BLaER1 treated with 17β-estradiol and CSF1 and Interleukin-3, amounts not matched to agents 10 nM and 100 nM (cell line): ENCODE measurements around the gene TNFRSF18.
A peak's percentile ranks its signal among the peaks of the same experiment; 100 is the strongest.

ENCODE experiments used
- H3K27ac ChIP-seq, 11 experiments: shearing (Covaris generic); formaldehyde crosslinking; 2 replicates each; pipeline ENCODE4 v1.8.1; 2022
- H3K27me3 ChIP-seq, 11 experiments: shearing (Covaris generic); formaldehyde crosslinking; 2 replicates each; pipeline ENCODE4 v1.8.1; 2022
- H3K36me3 ChIP-seq, 11 experiments: shearing (Covaris generic); formaldehyde crosslinking; 2 replicates each; pipeline ENCODE4 v1.8.1; 2022
- H3K4me1 ChIP-seq, 10 experiments: shearing (Covaris generic); formaldehyde crosslinking; 2 replicates each; pipeline ENCODE4 v1.8.1; 2022
- H3K4me2 ChIP-seq, 11 experiments: shearing (Covaris generic); formaldehyde crosslinking; 2 replicates each; pipeline ENCODE4 v1.8.1; 2022
- H3K4me3 ChIP-seq, 10 experiments: shearing (Covaris generic); formaldehyde crosslinking; 2 replicates each; pipeline ENCODE4 v1.8.1; 2022
- H3K9ac ChIP-seq, 11 experiments: shearing (Covaris generic); formaldehyde crosslinking; 2 replicates each; pipeline ENCODE4 v1.8.1; 2022
- H3K9me3 ChIP-seq, 11 experiments: shearing (Covaris generic); formaldehyde crosslinking; replicated peaks in 1 of 11; 2 replicates each; pipeline ENCODE4 v1.8.1; 2022
- H4K20me1 ChIP-seq, 11 experiments: shearing (Covaris generic); formaldehyde crosslinking; 2 replicates each; pipeline ENCODE4 v1.8.1; 2022
- Cebpa-rat ChIP-seq, 11 experiments: shearing (Covaris generic); IDR thresholded peaks; 2 replicates each; pipeline ENCODE4 v1.8.1; 2022

The TNFRSF18 gene

GRCh38 chr1:1247341-1247913, 41.0 kb upstream of the TNFRSF18 start:
- peaks cover 0 to 10% (median 4%) of the 10 kb centered on the region in 11 experiments; a peak in 14 of 22 replicates for H3K36me3 ChIP-seq
- no peak overlapping the region for H3K9ac ChIP-seq
- peaks cover 17 to 73% (median 48%) of the 10 kb centered on the region in 10 experiments for H3K4me1 ChIP-seq
- H3K4me3 ChIP-seq = no peak overlapping the region
- no peak overlapping the region for H3K27ac ChIP-seq
- H3K4me2 ChIP-seq = peak overlapping the region in 1 of 11 experiments; percentile 2; a peak in 1 of 22 replicates
- H3K27me3 ChIP-seq = peaks cover 34 to 54% (median 46%) of the 10 kb centered on the region in 11 experiments
- H3K9me3 ChIP-seq = no peaks in the 10 kb centered on the region
- TF ChIP-seq Cebpa-rat (IDR thresholded peaks at IDR 0.05) = no peak
- H4K20me1 ChIP-seq = peaks cover 42 to 82% (median 67%) of the 10 kb centered on the region in 11 experiments; a peak in 21 of 22 replicates

- peaks cover 41 to 82% (median 71%) of the 10 kb centered on the region in 11 experiments; a peak in 21 of 22 replicates for H4K20me1 ChIP-seq
- no peak within 1 kb of the TSS for H3K9ac ChIP-seq
- peaks cover 17 to 73% (median 51%) of the 10 kb centered on the region in 10 experiments for H3K4me1 ChIP-seq
- H3K4me2 ChIP-seq = peak within 1 kb of the TSS in 6 of 11 experiments; percentile 5 to 37 (median 26); a peak in 8 of 22 replicates
- H3K9me3 ChIP-seq = no peaks in the 10 kb centered on the region
- H3K27ac ChIP-seq = no peak within 1 kb of the TSS
- peaks cover 0 to 3% (median 0%) of the 10 kb centered on the region in 11 experiments; a peak in 2 of 22 replicates for H3K36me3 ChIP-seq
- TF ChIP-seq Cebpa-rat (IDR thresholded peaks at IDR 0.05) = no peak
- no peak within 1 kb of the TSS for H3K4me3 ChIP-seq
- H3K27me3 ChIP-seq = peaks cover 34 to 61% (median 46%) of the 10 kb centered on the region in 11 experiments
These were observed 40.4 kb upstream of the TNFRSF18 start, which contains the start of gene C1QTNF12 for GRCh38 chr1:1246577-1247340. Gene C1QTNF12, minus strand, starts transcription at chr1:1246722. Its CDS starts 32 bp downstream, at chr1:1246690.

DNA sequence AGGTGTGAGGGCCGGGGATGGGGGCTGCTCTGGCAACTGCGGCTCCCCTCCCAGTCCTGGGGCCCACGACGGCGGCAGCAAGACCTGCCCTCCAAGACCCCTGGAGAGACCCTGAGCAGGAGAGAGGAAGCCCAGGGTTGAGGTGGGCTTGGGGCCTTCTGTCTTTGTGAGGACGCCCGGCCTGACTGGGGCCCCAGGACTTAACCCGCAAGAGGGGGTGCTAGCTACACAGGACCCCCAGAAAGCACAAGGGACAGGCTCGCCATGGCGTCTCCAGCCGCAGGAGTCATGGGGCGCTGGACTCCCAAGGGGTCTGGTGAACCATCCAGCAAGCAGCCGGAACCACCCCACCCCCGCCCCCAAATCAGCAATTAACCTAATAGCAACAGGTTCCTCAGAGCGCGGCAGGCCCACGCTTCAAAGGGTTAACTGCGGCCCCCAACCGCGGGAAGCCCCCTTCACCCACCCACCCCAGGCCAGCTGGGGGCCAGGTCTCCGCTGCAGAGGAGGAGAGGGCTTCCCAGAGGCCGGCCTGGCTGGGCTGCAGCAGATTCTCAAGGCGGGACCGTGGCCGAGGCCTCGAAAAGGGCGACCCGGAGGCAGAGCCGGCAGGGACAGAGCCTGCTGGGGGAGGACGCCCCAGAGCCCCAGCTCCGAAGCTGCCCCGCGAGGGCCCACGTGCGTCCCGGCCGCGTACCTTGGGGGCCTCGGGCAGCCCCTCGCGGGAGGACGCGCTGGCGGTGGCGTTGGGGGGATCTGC, 39.6 kb upstream of the TNFRSF18 start:
- H3K9ac ChIP-seq = no peak overlapping the region
- no peaks in the 10 kb centered on the region for H3K36me3 ChIP-seq
- H3K9me3 ChIP-seq = no peaks in the 10 kb centered on the region
- peaks cover 34 to 62% (median 46%) of the 10 kb centered on the region in 11 experiments for H3K27me3 ChIP-seq
- peaks cover 39 to 83% (median 76%) of the 10 kb centered on the region in 11 experiments; a peak in 21 of 22 replicates for H4K20me1 ChIP-seq
- H3K27ac ChIP-seq = no peak overlapping the region
- H3K4me1 ChIP-seq = peaks cover 18 to 73% (median 51%) of the 10 kb centered on the region in 10 experiments
- no peak overlapping the region for H3K4me3 ChIP-seq
- no peak for TF ChIP-seq Cebpa-rat (IDR thresholded peaks at IDR 0.05)
- peak overlapping the region in 6 of 11 experiments; percentile 5 to 37 (median 26); a peak in 8 of 22 replicates for H3K4me2 ChIP-seq

DNA sequence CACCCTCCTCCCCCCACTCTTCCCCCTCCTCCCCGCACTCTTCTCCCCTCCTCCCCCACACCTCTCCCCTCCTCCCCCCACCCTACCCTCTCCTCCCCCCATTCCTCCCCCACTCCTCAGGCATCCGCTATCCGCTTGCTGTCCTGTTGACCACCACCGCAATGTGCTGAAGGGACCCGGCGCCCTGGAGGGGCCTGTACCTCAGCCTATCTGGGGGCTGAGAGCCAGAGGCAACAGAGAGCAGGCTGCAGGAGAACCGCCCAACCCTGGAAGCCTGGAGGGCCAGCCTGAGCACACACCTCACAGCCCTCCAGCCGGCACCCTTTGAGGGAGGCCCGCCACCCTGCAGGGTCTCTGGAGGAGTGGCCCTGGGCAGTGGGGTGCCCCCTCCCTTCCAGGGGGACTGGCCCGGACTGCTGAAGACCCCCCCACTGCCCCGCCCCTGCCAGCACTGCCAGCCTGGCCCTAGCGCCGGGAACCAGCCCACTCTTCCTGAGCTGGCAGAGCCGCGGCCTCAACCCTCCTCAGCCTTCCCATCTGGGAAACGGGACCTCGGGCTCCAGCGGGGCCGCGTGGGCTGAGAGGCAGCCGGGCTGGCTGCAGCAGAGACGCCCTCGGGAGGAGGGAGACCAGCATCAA, 38.9 kb upstream of the TNFRSF18 start:
- H3K4me1 ChIP-seq = peaks cover 15 to 70% (median 48%) of the 10 kb centered on the region in 10 experiments

GRCh38 chr1:1244192-1244811, 37.9 kb upstream of the TNFRSF18 start:
- Histone ChIP-seq H3K4me2 (peak overlapping the region in 7 of 11 experiments; percentile 15 to 46 (median 34); a peak in 10 of 22 replicates), H3K9ac (no peak overlapping the region), H3K36me3 (no peaks in the 10 kb centered on the region), H3K9me3 (no peaks in the 10 kb centered on the region), H3K27me3 (peaks cover 34 to 62% (median 46%) of the 10 kb centered on the region in 11 experiments), H3K27ac (no peak overlapping the region), H4K20me1 (peaks cover 27 to 80% (median 65%) of the 10 kb centered on the region in 11 experiments; a peak in 21 of 22 replicates), H3K4me3 (no peak overlapping the region), H3K4me1 (peaks cover 9 to 70% (median 46%) of the 10 kb centered on the region in 10 experiments)
- TF ChIP-seq Cebpa-rat (IDR thresholded peaks at IDR 0.05) = no peak

More for the DNA sequence above, 38.9 kb upstream of the TNFRSF18 start:
- peak overlapping the region in 3 of 11 experiments; percentile 24 to 37 (median 32); a peak in 5 of 22 replicates for H3K4me2 ChIP-seq
- peaks cover 33 to 79% (median 69%) of the 10 kb centered on the region in 11 experiments; a peak in 21 of 22 replicates for H4K20me1 ChIP-seq
- no peak for TF ChIP-seq Cebpa-rat (IDR thresholded peaks at IDR 0.05)
- H3K9me3 ChIP-seq = no peaks in the 10 kb centered on the region
- H3K27ac ChIP-seq = no peak overlapping the region
- H3K9ac ChIP-seq = no peak overlapping the region
- H3K4me3 ChIP-seq = no peak overlapping the region
- H3K36me3 ChIP-seq = no peaks in the 10 kb centered on the region
- peaks cover 34 to 62% (median 46%) of the 10 kb centered on the region in 11 experiments for H3K27me3 ChIP-seq

- H3K27ac ChIP-seq = no peak overlapping the region
- no peaks in the 10 kb centered on the region for H3K36me3 ChIP-seq
- peak overlapping the region in 7 of 11 experiments; percentile 15 to 46 (median 34); a peak in 10 of 22 replicates for H3K4me2 ChIP-seq
- no peak overlapping the region for H3K9ac ChIP-seq
- H3K27me3 ChIP-seq = peaks cover 34 to 62% (median 46%) of the 10 kb centered on the region in 11 experiments
- TF ChIP-seq Cebpa-rat (IDR thresholded peaks at IDR 0.05) = no peak
- H4K20me1 ChIP-seq = peaks cover 27 to 85% (median 66%) of the 10 kb centered on the region in 11 experiments; a peak in 21 of 22 replicates
- H3K9me3 ChIP-seq = no peaks in the 10 kb centered on the region
- peaks cover 9 to 74% (median 48%) of the 10 kb centered on the region in 10 experiments for H3K4me1 ChIP-seq
- no peak overlapping the region for H3K4me3 ChIP-seq
These were observed 37.4 kb upstream of the TNFRSF18 start for GRCh38 chr1:1243807-1244191.

DNA sequence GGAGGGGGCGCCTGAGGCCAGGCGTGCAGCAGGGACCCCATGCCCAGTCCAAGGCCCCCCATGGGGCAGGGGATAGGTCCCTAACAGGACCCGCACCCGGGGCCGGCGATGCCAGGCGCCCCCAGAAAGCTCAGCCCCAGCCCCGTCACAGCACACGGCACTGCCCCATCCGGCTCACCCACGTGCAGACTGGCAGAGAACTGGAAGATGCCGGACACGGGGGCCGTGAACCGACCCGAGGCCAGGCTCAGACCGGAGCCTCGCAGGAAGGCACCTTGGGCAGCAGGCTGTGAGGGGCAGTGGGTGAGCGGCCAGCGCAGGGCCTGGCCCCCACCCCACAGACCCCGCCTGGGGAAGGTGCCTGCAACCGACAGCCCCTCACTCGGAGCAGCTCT, 36.9 kb upstream of the TNFRSF18 start:
- H3K27me3 ChIP-seq = peaks cover 31 to 63% (median 42%) of the 10 kb centered on the region in 11 experiments

More for the DNA sequence above, 36.9 kb upstream of the TNFRSF18 start:
- no peak for TF ChIP-seq Cebpa-rat (IDR thresholded peaks at IDR 0.05)
- peak overlapping the region in 6 of 11 experiments; percentile 18 to 56 (median 40); a peak in 9 of 22 replicates for H3K4me2 ChIP-seq
- H3K36me3 ChIP-seq = no peaks in the 10 kb centered on the region
- no peak overlapping the region for H3K4me3 ChIP-seq
- no peaks in the 10 kb centered on the region for H3K9me3 ChIP-seq
- H4K20me1 ChIP-seq = peaks cover 27 to 86% (median 69%) of the 10 kb centered on the region in 11 experiments; a peak in 21 of 22 replicates
- peaks cover 9 to 79% (median 53%) of the 10 kb centered on the region in 10 experiments for H3K4me1 ChIP-seq
- H3K27ac ChIP-seq = no peak overlapping the region
- H3K9ac ChIP-seq = no peak overlapping the region
